Neural cell (in vitro differentiated cells): ENCODE measurements around the gene NOX1. TPM values are rescaled to one million over a fixed set of nuclear protein-coding genes. Genes with fewer than 3 reads are reported as not detected.

Experiments used
- H2AFZ ChIP-seq: fragments of 200-600, 300-800 bp; sonication (generic), shearing (Covaris generic); 2 replicates; pipeline ENCODE4 v1.6.0; 2014; ENCODE audit warnings: low read depth, mild to moderate bottlenecking, antibody characterized with exemption, low read length, moderate library complexity
- H3F3A ChIP-seq: fragments of 200-600 bp; shearing (Covaris generic); 2 replicates; pipeline ENCODE4 v1.6.1; 2016; ENCODE audit warnings: mild to moderate bottlenecking, moderate library complexity, mixed read lengths, antibody characterized with exemption, low read length; ENCODE audit not compliant: insufficient read depth, poor library complexity, severe bottlenecking
- H3K27ac ChIP-seq: fragments of 200-600, 300-800 bp; sonication (generic), shearing (Covaris generic); 2 replicates; pipeline ENCODE4 v1.5.1; 2014; ENCODE audit warnings: mild to moderate bottlenecking, low read length, moderate library complexity
- H3K27me3 ChIP-seq: fragments of 300-800, 200-600 bp; sonication (generic), shearing (Covaris generic); 2 replicates; pipeline ENCODE4 v1.6.0; 2014; ENCODE audit warnings: mild to moderate bottlenecking, low read depth, low read length, moderate library complexity; ENCODE audit not compliant: insufficient read depth
- H3K36me3 ChIP-seq: fragments of 300-800, 200-600 bp; sonication (generic), shearing (Covaris generic); 2 replicates; pipeline ENCODE4 v1.5.1; 2014; ENCODE audit warnings: mild to moderate bottlenecking, antibody characterized with exemption, low read length, moderate library complexity; ENCODE audit not compliant: insufficient read depth
- H3K4me2 ChIP-seq: fragments of 300-800, 200-600 bp; sonication (generic), shearing (Covaris generic); 2 replicates; pipeline ENCODE4 v1.6.0; 2014; ENCODE audit warnings: mild to moderate bottlenecking, low read length
- H3K4me3 ChIP-seq: fragments of 300-800, 200-600 bp; sonication (generic), shearing (Covaris generic); 2 replicates; pipeline ENCODE4 v1.5.1; 2014; ENCODE audit warnings: mild to moderate bottlenecking, low read length, moderate library complexity
- H3K79me2 ChIP-seq: fragments of 200-600 bp; shearing (Covaris generic); replicated peaks from 2 replicates; pipeline ENCODE4 v1.6.0; 2014; ENCODE audit warnings: mild to moderate bottlenecking, low read length, moderate library complexity; ENCODE audit not compliant: insufficient read depth
- H3K9ac ChIP-seq: fragments of 300-800, 200-600 bp; sonication (generic), shearing (Covaris generic); 2 replicates; pipeline ENCODE4 v1.6.1; 2016; ENCODE audit warnings: mild to moderate bottlenecking, low read length, mixed read lengths
- H3K9me2 ChIP-seq: fragments of 200-600 bp; shearing (Covaris generic); 2 replicates; pipeline ENCODE4 v1.6.1; 2016; ENCODE audit warnings: mild to moderate bottlenecking, low read length, mixed read lengths; ENCODE audit not compliant: insufficient read depth
- H3K9me3 ChIP-seq: fragments of 200-600, 300-800 bp; sonication (generic), shearing (Covaris generic); 2 replicates; pipeline ENCODE4 v1.6.1; 2016; ENCODE audit warnings: mild to moderate bottlenecking, mixed run types, low read length, moderate library complexity, mixed read lengths
- H4K20me1 ChIP-seq: fragments of 200-600 bp; shearing (Covaris generic); 2 replicates; pipeline ENCODE4 v1.6.1; 2016; ENCODE audit warnings: mild to moderate bottlenecking, mixed run types; ENCODE audit not compliant: insufficient read depth
- EP300 ChIP-seq: fragments of 450-650 bp; conservative IDR thresholded peaks from 2 replicates; pipeline ENCODE4 v1.6.1; 2014; ENCODE audit warnings: antibody characterized with exemption, mild to moderate bottlenecking, moderate library complexity; ENCODE audit not compliant: poor library complexity, severe bottlenecking
- EZH2 ChIP-seq: fragments of 200-600, 300-800 bp; shearing (Covaris generic), sonication (generic); IDR thresholded peaks from 2 replicates; pipeline ENCODE4 v1.6.1; 2014; ENCODE audit warnings: antibody characterized with exemption, low read length, borderline replicate concordance, mild to moderate bottlenecking; ENCODE audit not compliant: insufficient read depth, poor library complexity, severe bottlenecking
- MXI1 ChIP-seq: fragments of 450-650 bp; conservative IDR thresholded peaks from 2 replicates; pipeline ENCODE4 v1.6.1; 2014; ENCODE audit warnings: antibody characterized with exemption, mild to moderate bottlenecking; ENCODE audit not compliant: poor library complexity, severe bottlenecking
- POLR2AphosphoS5 ChIP-seq: IDR thresholded peaks from 2 replicates; pipeline ENCODE4 v1.6.1; 2012
- RAD21 ChIP-seq: fragments of 450-650 bp; conservative IDR thresholded peaks from 2 replicates; pipeline ENCODE4 v1.6.1; 2014; ENCODE audit warnings: antibody characterized with exemption, mild to moderate bottlenecking, moderate library complexity
- SMC3 ChIP-seq: fragments of 450-650 bp; conservative IDR thresholded peaks from 2 replicates; pipeline ENCODE4 v1.6.1; 2014; ENCODE audit warnings: antibody characterized with exemption, mild to moderate bottlenecking, moderate library complexity; ENCODE audit not compliant: poor library complexity
- TAF1 ChIP-seq: IDR thresholded peaks from 2 replicates; pipeline ENCODE4 v1.6.1; 2012; ENCODE audit warnings: low read depth
- polyA plus RNA-seq: library from polyadenylated mRNA; depleted of rRNA; stranded (reverse); fragments of >200 nt; gene quantifications from 2 replicates; pipeline ENCODE4 v1.2.3, GENCODE V29; 2014
- TF ChIP-seq, protein P1 (sequence below): IDR thresholded peaks from 2 replicates; pipeline ENCODE4 v1.6.1; 2012; ENCODE audit warnings: borderline replicate concordance
- TF ChIP-seq, protein P2 (sequence below): fragments of 450-650 bp; IDR thresholded peaks from 2 replicates; pipeline ENCODE4 v1.5.1; 2014; ENCODE audit warnings: antibody characterized with exemption, mild to moderate bottlenecking, moderate library complexity; ENCODE audit not compliant: poor library complexity, severe bottlenecking

Gene NOX1
- polyA plus RNA-seq, 1 donor from 2014 or later, result not detected

GRCh38 chrX:100871594-100872560 lies 2.3 kb downstream of the NOX1 start:
- no peaks in the 10 kb centered on the region for H3K36me3 ChIP-seq
- no peak overlapping the region for H2AFZ ChIP-seq
- H3K27ac ChIP-seq, result no peak overlapping the region
- H3K27me3 ChIP-seq, result no peaks in the 10 kb centered on the region
- no peaks in the 10 kb centered on the region for H3K9me2 ChIP-seq
- H3K4me3 ChIP-seq, result no peak overlapping the region
- H3K79me2 ChIP-seq, result no peaks in the 10 kb centered on the region
- H3K9me3 ChIP-seq, result no peaks in the 10 kb centered on the region
- H3F3A ChIP-seq, result no peaks in the 10 kb centered on the region
- H4K20me1 ChIP-seq, result no peaks in the 10 kb centered on the region
- no peak overlapping the region for H3K9ac ChIP-seq
- TF ChIP-seq SMC3 (no peak), EZH2 (no peak), EP300 (no peak)
- H3K4me2 ChIP-seq, result no peak overlapping the region

- no peak overlapping the region for H2AFZ ChIP-seq
- no peaks in the 10 kb centered on the region for H3K79me2 ChIP-seq
- no peaks in the 10 kb centered on the region for H3K27me3 ChIP-seq
- no peak overlapping the region for H3K4me2 ChIP-seq
- H3K9me3 ChIP-seq, result no peaks in the 10 kb centered on the region
- no peaks in the 10 kb centered on the region for H3K36me3 ChIP-seq
- TF ChIP-seq, protein P1, sequence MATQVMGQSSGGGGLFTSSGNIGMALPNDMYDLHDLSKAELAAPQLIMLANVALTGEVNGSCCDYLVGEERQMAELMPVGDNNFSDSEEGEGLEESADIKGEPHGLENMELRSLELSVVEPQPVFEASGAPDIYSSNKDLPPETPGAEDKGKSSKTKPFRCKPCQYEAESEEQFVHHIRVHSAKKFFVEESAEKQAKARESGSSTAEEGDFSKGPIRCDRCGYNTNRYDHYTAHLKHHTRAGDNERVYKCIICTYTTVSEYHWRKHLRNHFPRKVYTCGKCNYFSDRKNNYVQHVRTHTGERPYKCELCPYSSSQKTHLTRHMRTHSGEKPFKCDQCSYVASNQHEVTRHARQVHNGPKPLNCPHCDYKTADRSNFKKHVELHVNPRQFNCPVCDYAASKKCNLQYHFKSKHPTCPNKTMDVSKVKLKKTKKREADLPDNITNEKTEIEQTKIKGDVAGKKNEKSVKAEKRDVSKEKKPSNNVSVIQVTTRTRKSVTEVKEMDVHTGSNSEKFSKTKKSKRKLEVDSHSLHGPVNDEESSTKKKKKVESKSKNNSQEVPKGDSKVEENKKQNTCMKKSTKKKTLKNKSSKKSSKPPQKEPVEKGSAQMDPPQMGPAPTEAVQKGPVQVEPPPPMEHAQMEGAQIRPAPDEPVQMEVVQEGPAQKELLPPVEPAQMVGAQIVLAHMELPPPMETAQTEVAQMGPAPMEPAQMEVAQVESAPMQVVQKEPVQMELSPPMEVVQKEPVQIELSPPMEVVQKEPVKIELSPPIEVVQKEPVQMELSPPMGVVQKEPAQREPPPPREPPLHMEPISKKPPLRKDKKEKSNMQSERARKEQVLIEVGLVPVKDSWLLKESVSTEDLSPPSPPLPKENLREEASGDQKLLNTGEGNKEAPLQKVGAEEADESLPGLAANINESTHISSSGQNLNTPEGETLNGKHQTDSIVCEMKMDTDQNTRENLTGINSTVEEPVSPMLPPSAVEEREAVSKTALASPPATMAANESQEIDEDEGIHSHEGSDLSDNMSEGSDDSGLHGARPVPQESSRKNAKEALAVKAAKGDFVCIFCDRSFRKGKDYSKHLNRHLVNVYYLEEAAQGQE, result no peak
- TF ChIP-seq TAF1 (no peak), SMC3 (no peak), RAD21 (no peak), MXI1 (no peak), EP300 (no peak), EZH2 (no peak), POLR2AphosphoS5 (no peak)
- TF ChIP-seq, protein P2, sequence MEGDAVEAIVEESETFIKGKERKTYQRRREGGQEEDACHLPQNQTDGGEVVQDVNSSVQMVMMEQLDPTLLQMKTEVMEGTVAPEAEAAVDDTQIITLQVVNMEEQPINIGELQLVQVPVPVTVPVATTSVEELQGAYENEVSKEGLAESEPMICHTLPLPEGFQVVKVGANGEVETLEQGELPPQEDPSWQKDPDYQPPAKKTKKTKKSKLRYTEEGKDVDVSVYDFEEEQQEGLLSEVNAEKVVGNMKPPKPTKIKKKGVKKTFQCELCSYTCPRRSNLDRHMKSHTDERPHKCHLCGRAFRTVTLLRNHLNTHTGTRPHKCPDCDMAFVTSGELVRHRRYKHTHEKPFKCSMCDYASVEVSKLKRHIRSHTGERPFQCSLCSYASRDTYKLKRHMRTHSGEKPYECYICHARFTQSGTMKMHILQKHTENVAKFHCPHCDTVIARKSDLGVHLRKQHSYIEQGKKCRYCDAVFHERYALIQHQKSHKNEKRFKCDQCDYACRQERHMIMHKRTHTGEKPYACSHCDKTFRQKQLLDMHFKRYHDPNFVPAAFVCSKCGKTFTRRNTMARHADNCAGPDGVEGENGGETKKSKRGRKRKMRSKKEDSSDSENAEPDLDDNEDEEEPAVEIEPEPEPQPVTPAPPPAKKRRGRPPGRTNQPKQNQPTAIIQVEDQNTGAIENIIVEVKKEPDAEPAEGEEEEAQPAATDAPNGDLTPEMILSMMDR, result no peak
- H3K27ac ChIP-seq, result no peak overlapping the region
- H4K20me1 ChIP-seq, result no peaks in the 10 kb centered on the region
- H3K4me3 ChIP-seq, result no peak overlapping the region
- H3K9ac ChIP-seq, result no peak overlapping the region
- no peaks in the 10 kb centered on the region for H3F3A ChIP-seq
- H3K9me2 ChIP-seq, result no peaks in the 10 kb centered on the region
Measured at GRCh38 chrX:100870527-100870926, 3.6 kb downstream of the NOX1 start.
